SU-DHL-6 (cell line): ENCODE measurements around the gene INSIG1.

Experiments
- EZH2phosphoT487 ChIP-seq: fragments of 200-600 bp; sonication (generic), shearing (Covaris generic); conservative IDR thresholded peaks from 2 replicates; pipeline ENCODE4 v1.6.1; 2018; ENCODE audit warnings: mild to moderate bottlenecking, antibody characterized with exemption, low read length, moderate library complexity, mixed read lengths
- TF ChIP-seq, protein P1 (sequence below): fragments of 200-600 bp; sonication (generic); IDR thresholded peaks from one replicate; pipeline ENCODE4 v1.5.1; 2017; ENCODE audit warnings: antibody characterized with exemption, mild to moderate bottlenecking, low read length, moderate library complexity; ENCODE audit not compliant: insufficient read depth, poor library complexity, severe bottlenecking

DNA sequence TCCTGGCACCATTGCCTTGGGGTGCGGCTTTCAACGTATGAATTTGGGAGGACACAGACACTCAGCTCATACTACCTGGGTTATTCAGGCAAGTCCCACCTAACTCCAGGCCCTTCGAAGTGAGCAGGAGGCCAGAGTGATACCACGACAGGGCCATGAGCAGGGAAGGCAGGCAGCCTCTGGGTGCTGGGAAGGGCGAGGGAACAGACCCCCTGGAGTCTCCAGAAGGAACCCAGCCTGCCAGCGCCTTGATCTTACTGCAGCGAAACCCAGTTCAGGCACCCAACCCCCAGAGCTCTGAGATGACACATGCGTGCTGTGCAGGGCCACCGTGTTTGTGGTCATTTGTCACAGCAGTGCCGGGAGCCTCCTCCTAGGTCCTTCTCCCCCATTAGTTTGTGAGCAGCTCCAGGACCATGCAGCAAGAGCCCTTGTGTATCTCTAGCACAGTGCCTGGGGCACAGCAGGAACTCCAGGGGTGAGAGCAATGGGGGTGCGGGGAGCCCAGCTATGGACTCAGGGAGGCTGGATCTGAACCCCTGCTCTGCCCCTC is 7.7 kb upstream of the INSIG1 start:
- TF ChIP-seq, protein P1, sequence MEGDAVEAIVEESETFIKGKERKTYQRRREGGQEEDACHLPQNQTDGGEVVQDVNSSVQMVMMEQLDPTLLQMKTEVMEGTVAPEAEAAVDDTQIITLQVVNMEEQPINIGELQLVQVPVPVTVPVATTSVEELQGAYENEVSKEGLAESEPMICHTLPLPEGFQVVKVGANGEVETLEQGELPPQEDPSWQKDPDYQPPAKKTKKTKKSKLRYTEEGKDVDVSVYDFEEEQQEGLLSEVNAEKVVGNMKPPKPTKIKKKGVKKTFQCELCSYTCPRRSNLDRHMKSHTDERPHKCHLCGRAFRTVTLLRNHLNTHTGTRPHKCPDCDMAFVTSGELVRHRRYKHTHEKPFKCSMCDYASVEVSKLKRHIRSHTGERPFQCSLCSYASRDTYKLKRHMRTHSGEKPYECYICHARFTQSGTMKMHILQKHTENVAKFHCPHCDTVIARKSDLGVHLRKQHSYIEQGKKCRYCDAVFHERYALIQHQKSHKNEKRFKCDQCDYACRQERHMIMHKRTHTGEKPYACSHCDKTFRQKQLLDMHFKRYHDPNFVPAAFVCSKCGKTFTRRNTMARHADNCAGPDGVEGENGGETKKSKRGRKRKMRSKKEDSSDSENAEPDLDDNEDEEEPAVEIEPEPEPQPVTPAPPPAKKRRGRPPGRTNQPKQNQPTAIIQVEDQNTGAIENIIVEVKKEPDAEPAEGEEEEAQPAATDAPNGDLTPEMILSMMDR, result no peak
- TF ChIP-seq EZH2phosphoT487, result no peak
